ENCODE results near the gene PARM1. TPM values are rescaled to one million over a fixed set of nuclear protein-coding genes. Genes with fewer than 3 reads are reported as not detected.

The PARM1 gene
- total RNA-seq, 1 donor from 2014 or later, result not detected

DNA sequence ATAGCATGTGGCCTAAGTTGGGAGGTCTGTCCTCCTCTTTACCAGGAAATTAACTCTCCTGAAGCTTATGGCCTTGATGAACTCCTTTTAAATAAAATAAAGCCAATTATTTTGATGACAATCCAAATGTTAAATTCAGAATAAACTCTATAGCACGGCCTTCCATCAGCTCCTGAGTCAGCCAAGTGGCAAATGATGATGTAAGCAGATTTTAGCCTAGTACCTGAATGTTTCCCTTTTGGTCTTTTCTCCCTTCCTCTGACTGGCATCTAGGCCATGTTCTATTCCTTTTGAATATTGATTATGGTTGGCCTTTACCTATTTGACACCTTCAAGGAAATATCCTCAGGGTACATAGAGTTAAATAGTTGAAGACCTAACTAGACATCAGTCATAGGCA lies 76.2 kb downstream of the PARM1 start:
- no peaks in the 10 kb centered on the region for H3K27me3 Mint-ChIP-seq
- no peaks in the 10 kb centered on the region for H3K9me3 Mint-ChIP-seq
- no peak overlapping the region for H3K27ac Mint-ChIP-seq
- DNase-seq, result no peak
- intact Hi-C loops (cut with micrococcal nuclease), result no loop called here
- no peaks in the 10 kb centered on the region for H3K4me1 Mint-ChIP-seq
- H3K4me3 Mint-ChIP-seq, result no peak overlapping the region
- H3K36me3 Mint-ChIP-seq (ENCODE audit: low read depth), result no peaks in the 10 kb centered on the region

DNA sequence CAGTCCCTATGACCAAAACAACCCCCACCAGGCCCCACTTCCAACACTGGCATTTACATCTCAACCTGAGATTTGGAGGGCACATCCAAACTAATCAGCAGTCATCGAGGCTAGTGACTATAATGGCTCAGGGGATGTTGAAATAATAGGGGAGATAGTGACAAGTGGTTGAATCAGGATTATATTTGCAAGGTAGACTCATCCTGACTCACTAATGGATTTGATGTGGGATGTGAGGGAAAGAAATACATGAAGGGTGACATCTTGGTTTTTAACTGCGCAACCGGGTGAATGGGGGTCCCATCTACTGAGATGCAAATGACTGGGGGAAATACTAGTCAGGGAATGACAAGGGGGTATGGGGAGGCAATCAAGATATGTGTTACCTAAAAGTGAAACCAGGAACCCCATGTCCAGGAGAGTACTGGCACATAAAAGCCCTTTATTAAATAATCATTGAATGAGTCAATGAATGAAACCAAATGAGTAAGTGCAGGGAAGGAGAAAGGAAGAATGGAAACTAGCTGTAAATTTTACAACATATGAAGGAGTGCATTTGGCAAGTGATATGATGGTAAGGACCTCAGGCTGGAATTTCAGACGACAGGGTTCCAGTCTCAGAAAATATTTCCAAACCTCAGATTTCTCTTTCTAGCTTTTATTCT lies 78.3 kb downstream of the PARM1 start:
- Mint-ChIP-seq H3K4me1 (no peaks in the 10 kb centered on the region), H3K9me3 (no peaks in the 10 kb centered on the region), H3K27me3 (no peaks in the 10 kb centered on the region), H3K4me3 (no peak overlapping the region), H3K36me3 (ENCODE audit: low read depth) (no peaks in the 10 kb centered on the region), H3K27ac (no peak overlapping the region)
- no peak for DNase-seq
- intact Hi-C loops (cut with micrococcal nuclease), result no loop called here

DNA sequence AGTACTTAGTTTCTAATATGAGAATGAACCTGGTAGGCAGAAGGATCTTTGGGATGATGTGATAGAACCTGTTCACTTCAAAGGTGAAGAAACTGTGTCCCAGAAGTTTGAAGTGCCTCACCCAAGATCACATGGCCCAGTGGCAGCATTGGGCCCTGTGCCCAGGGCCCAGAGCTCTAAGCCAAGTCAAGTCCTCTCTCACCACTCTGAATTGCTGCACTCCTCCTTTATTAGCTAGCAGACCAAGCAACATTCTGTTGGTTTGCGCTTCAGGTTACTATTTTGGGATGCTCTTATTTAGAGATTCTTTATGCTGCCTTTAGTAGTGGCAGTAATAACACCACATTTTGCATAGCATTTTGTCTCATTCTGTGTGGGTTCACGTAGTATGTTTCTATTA lies 82.7 kb downstream of the PARM1 start:
- Mint-ChIP-seq H3K9me3 (no peaks in the 10 kb centered on the region), H3K4me3 (no peak overlapping the region), H3K36me3 (ENCODE audit: low read depth) (no peaks in the 10 kb centered on the region), H3K27me3 (no peaks in the 10 kb centered on the region), H3K4me1 (no peaks in the 10 kb centered on the region), H3K27ac (no peak overlapping the region)
- DNase-seq, result no peak
- intact Hi-C loops (cut with micrococcal nuclease), result no loop called here

DNA sequence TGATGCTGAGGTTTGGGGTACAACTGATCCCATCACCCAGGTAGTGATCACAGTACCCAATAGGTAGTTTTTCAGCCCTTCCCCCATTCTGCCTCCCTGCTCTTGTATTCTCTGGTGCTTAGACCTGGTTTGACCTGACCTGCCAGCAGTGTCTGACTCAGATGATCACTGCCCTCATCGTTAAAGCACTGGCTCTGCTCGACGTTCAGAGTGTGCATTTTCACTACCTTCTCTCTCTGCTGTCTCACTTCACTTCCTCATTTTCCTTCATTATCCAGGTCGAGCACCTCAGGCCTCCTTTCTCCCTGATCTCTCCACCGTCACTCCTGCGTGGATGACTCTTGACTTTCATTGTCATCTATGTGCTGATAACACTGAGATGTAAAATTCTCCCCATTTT lies 83.6 kb downstream of the PARM1 start:
- no peaks in the 10 kb centered on the region for H3K9me3 Mint-ChIP-seq
- no peak overlapping the region for H3K27ac Mint-ChIP-seq
- no peaks in the 10 kb centered on the region for H3K4me1 Mint-ChIP-seq
- DNase-seq, result no peak
- H3K4me3 Mint-ChIP-seq, result no peak overlapping the region
- H3K27me3 Mint-ChIP-seq, result no peaks in the 10 kb centered on the region
- intact Hi-C loops (cut with micrococcal nuclease), result no loop called here
- H3K36me3 Mint-ChIP-seq (ENCODE audit: low read depth), result no peaks in the 10 kb centered on the region

DNA sequence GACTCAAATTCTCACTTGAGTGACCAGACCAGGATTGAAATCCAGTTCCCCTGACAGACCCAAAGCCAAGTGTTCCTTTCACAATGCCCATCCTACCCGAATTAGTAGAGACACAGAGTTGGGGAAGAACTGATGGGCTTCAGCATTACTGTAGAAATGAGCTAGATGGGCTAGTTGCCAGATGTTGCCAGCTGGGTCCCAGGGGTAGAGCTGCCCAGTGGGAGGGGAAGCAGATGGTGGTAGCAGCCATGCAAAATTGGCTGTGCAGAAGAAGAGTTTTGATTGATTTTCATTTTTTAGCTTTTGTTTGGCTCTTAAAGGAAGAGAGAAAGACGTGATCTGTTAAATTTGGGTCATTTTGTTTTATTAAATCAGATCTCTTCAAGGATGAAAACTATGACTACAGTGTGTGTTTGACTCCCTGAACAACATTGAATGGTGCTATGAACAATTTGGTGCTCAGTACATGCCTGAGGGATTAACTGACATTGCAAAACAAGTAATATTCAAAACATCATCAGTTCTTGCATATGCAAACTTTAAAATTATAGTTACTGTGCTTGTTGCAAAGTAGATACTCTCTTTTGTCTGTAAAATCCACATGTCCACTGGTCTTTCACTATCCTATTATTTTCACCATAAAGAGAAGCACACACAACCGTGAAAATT lies 86.0 kb downstream of the PARM1 start:
- Mint-ChIP-seq H3K27me3 (no peaks in the 10 kb centered on the region), H3K36me3 (ENCODE audit: low read depth) (no peaks in the 10 kb centered on the region), H3K27ac (no peak overlapping the region), H3K4me1 (no peaks in the 10 kb centered on the region), H3K4me3 (no peak overlapping the region), H3K9me3 (no peaks in the 10 kb centered on the region)
- intact Hi-C loops (cut with micrococcal nuclease), result no loop called here
- DNase-seq, result no peak

DNA sequence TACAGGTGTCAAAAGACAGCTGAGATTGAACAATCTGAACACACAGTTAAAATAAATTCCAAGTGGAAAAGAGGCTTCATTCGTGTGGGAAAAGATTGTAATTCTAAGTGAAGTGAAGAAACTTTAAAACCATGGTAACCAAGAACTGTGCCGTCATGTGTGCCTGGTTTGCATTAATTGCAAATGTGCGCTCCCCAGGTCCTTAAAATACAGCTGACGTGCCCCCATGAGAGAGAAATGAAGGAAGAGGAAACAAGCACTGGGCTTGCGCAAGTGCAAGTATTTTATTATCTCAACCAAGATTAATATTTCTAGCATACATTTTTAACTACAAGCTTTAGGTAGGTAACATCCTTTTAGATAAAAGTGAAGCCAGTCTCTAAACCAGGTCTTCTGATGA lies 92.5 kb downstream of the PARM1 start:
- DNase-seq, result no peak

DNA sequence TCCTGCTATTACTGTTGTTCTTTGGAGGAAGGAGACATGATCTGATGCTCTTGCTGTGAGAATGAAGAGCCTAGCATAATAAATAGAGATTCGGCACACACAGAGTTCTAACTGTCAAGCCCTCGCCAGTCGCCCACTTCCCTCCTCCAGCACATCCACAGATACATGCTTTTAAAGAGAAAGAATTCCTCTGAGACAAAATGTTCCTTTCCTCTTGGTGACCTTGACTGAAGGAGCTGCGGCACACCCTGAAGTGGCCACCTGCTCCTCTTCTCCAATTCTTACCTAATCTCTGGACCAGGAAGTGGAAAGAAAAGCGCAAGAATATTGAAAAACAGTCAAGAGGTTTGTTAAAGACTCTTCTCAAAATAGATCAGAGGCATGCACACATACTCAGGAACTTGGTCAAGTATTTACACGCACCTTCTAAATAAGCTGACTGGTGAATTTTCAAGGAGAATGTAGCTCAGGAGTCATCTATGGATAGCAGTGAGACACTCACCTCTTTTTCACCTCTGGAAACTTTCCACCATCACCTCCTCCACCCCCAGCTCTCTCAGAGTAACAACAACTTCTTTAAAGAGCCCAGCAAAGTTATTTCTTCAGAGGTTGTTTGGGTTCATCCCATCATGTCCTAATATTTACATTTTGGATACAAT lies 95.4 kb downstream of the PARM1 start:
- Mint-ChIP-seq H3K9me3 (no peaks in the 10 kb centered on the region), H3K36me3 (ENCODE audit: low read depth) (no peaks in the 10 kb centered on the region), H3K4me1 (no peaks in the 10 kb centered on the region), H3K27me3 (no peaks in the 10 kb centered on the region), H3K27ac (no peak overlapping the region), H3K4me3 (no peak overlapping the region)
- DNase-seq, result no peak
- intact Hi-C loops (cut with micrococcal nuclease), result no loop called here

More for the DNA sequence above, 92.5 kb downstream of the PARM1 start:
- H3K4me1 Mint-ChIP-seq, result no peaks in the 10 kb centered on the region
- intact Hi-C loops (cut with micrococcal nuclease), result no loop called here
- H3K9me3 Mint-ChIP-seq, result no peaks in the 10 kb centered on the region
- no peak overlapping the region for H3K27ac Mint-ChIP-seq
- H3K36me3 Mint-ChIP-seq (ENCODE audit: low read depth), result no peaks in the 10 kb centered on the region
- no peaks in the 10 kb centered on the region for H3K27me3 Mint-ChIP-seq
- H3K4me3 Mint-ChIP-seq, result no peak overlapping the region

DNA sequence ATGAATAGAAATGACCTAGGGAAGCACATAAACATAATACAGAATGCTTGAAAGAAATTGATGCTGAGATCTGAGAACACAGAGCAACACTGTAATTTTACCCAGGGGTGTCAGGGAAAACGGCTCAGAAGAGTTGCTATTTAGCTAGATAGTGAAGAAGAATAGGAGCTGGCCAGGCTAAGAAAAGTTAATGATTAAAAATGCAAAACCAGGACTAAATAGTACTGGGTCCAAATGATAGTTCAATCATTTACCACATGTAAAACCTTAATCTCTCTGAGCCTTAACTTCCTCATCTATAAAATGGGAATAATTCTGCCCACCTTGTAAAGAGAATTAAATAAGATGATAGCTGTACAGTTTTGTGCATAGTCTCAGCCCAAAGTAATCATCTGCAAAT lies 97.1 kb downstream of the PARM1 start:
- H3K9me3 Mint-ChIP-seq, result no peaks in the 10 kb centered on the region
- no peak overlapping the region for H3K27ac Mint-ChIP-seq
- intact Hi-C loops (cut with micrococcal nuclease), result no loop called here
- DNase-seq, result no peak
- H3K36me3 Mint-ChIP-seq (ENCODE audit: low read depth), result no peaks in the 10 kb centered on the region
- no peaks in the 10 kb centered on the region for H3K27me3 Mint-ChIP-seq
- no peaks in the 10 kb centered on the region for H3K4me1 Mint-ChIP-seq
- H3K4me3 Mint-ChIP-seq, result no peak overlapping the region

DNA sequence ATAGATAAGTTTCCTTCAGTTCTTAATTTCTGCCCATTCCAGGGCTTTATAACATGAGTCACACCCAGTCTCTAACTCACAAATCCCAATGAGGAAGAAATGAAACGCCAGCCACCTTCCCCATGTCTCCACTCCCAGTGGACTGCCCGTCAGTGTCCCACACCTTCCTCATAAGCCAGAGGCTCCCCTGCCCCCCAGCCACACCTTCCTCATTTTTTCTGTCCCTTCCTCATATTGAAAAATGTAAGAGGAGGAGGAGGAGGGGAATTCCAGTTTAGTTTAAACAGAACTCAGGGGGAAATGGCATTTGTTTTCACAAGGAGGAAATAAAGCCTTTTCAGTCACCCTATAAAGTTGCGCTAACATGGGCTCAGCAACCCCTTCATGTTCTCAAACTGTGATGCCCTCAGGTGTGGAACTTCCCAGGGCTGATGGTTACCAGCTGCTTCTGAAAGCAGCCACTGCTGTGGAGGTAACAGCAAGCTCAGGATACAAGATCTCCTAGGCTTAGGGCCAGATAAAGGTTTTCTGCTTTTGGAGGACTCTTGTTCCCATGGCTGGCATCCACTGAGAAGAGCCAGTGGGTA lies 97.8 kb downstream of the PARM1 start:
- H3K4me3 Mint-ChIP-seq, result no peak overlapping the region

DNA sequence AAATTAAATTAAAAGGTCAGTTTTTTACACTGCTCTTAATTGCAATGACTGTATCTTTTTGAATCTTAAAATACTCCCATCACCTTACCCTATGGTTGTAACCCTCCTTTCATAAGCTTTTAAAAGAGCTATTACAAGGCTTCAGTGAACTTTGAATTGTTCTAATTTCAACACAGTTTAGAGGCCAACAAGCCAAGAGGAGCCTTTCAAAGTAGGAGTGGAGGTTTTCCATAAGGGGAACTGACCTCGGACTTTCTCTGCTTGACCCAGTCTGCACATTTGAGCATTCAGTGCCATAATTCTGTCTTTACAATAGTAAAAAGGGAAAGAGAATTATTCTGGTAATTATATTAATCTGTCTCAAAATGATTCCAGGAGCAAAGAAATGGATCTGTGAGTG lies 98.9 kb downstream of the PARM1 start:
- Mint-ChIP-seq H3K9me3 (no peaks in the 10 kb centered on the region), H3K27ac (no peak overlapping the region), H3K4me1 (no peaks in the 10 kb centered on the region), H3K27me3 (no peaks in the 10 kb centered on the region), H3K36me3 (ENCODE audit: low read depth) (no peaks in the 10 kb centered on the region), H3K4me3 (no peak overlapping the region)
- no peak for DNase-seq
- intact Hi-C loops (cut with micrococcal nuclease), result no loop called here

More for the DNA sequence above, 97.8 kb downstream of the PARM1 start:
- H3K36me3 Mint-ChIP-seq (ENCODE audit: low read depth), result no peaks in the 10 kb centered on the region
- no peaks in the 10 kb centered on the region for H3K4me1 Mint-ChIP-seq
- H3K27me3 Mint-ChIP-seq, result no peaks in the 10 kb centered on the region
- intact Hi-C loops (cut with micrococcal nuclease), result no loop called here
- H3K27ac Mint-ChIP-seq, result no peak overlapping the region
- no peaks in the 10 kb centered on the region for H3K9me3 Mint-ChIP-seq
- no peak for DNase-seq

DNA sequence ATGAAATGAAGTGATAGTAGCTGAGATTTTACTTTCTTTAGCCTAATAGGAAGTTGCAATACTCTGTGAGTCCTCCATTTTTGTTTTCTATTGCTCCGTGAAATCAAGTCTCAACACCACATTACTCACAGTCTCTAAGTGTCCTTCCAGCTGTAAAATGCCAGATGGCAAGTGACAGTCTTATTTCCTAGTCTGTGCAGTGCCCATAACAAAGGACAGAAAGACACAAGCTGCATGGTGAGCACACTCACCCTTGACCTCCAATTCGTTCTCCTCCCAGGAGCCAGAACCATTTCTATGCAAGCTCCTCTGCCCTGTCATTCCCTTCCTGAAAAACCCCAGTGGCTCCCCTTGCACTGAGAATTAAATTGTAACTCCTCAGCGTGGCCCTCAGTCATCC lies 101.6 kb downstream of the PARM1 start:
- Mint-ChIP-seq H3K4me1 (no peaks in the 10 kb centered on the region), H3K27me3 (no peaks in the 10 kb centered on the region), H3K36me3 (ENCODE audit: low read depth) (no peaks in the 10 kb centered on the region), H3K9me3 (no peaks in the 10 kb centered on the region), H3K27ac (no peak overlapping the region), H3K4me3 (no peak overlapping the region)
- no peak for DNase-seq
- intact Hi-C loops (cut with micrococcal nuclease), result no loop called here

DNA sequence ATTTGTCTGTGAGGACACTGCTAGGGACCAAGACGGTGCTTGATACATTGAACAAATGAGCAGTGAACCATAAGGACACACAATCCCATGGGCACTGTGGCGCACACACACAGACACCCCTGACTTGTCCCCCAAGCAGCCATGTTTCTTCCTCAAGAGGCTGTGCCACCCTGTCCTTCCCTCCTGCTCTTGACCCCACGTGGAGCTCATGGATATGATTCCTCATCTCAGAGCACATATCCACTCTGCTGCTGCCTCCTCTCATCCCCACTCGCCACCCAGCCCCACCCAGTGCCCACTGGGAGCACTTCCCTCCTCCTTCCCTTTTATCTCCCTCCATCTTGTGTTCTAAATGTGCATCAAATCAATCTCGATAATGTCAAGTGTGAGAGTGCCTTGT lies 102.4 kb downstream of the PARM1 start:
- no peaks in the 10 kb centered on the region for H3K27me3 Mint-ChIP-seq
- no peak overlapping the region for H3K27ac Mint-ChIP-seq
- H3K4me3 Mint-ChIP-seq, result no peak overlapping the region
- intact Hi-C loops (cut with micrococcal nuclease), result no loop called here
- H3K36me3 Mint-ChIP-seq (ENCODE audit: low read depth), result no peaks in the 10 kb centered on the region
- no peak for DNase-seq
- no peaks in the 10 kb centered on the region for H3K9me3 Mint-ChIP-seq
- H3K4me1 Mint-ChIP-seq, result no peaks in the 10 kb centered on the region

DNA sequence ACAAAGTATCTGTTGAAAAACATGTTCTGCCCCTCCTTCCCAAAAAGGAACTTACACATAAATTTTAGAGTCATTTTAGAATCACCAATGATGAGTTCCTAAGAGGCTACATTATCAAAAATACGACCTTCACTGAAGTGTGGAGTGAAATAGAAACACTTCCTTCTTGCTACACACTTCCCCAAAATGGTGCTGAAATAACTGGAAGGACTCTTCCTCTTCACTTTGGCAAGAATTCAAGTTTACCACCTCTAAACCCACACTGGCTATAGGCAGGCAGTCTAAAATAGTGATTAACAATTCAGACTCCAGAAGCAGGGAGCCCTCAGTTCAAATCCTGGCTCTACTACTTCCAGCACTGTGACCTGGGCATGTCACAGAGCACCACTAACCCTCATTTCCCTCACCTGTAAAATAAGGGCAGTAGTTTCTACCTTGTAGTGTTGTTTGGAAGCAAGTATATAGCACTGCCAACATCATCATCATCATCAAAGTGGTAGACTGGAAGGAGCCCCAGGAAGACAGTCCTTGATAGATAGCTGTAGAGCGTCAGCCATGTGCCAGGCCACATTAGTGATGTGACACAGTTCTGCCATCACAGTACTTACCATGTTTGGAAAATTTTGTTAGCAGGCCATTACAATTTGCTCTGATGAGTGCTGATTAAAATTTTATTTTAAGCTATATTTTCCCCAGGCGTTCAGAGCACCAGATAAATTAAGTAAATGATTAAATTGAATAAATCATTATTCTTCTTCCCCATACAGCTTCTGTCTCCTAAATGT lies 103.3 kb downstream of the PARM1 start:
- H3K36me3 Mint-ChIP-seq (ENCODE audit: low read depth), result no peaks in the 10 kb centered on the region
- no peaks in the 10 kb centered on the region for H3K4me1 Mint-ChIP-seq
- no peaks in the 10 kb centered on the region for H3K27me3 Mint-ChIP-seq
- no peak overlapping the region for H3K27ac Mint-ChIP-seq
- DNase-seq, result no peak
- H3K4me3 Mint-ChIP-seq, result no peak overlapping the region
- intact Hi-C loops (cut with micrococcal nuclease), result no loop called here
- no peaks in the 10 kb centered on the region for H3K9me3 Mint-ChIP-seq

DNA sequence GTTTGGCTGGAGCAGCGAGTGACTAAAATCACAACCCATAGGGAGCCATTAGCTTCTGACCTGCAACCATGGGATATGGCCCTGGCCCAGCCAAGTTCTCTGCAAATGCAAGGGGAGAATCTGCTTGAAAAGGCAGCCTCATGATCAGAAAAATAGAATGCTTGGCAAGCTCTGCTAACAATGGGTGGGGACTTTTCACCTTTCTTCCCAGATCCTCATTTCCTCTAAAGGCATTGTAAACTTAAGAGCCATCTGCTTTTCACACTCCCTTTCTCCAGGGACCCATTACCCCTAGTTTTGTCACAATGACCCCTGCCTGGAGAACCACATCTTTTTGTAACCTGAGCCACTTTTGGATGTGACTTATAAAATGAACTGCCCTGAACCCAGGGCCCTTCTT lies 104.3 kb downstream of the PARM1 start:
- Mint-ChIP-seq H3K9me3 (no peaks in the 10 kb centered on the region), H3K4me3 (no peak overlapping the region), H3K4me1 (no peaks in the 10 kb centered on the region), H3K36me3 (ENCODE audit: low read depth) (no peaks in the 10 kb centered on the region), H3K27me3 (no peaks in the 10 kb centered on the region), H3K27ac (no peak overlapping the region)
- intact Hi-C loops (cut with micrococcal nuclease), result no loop called here
- DNase-seq, result no peak
